Suprapubic skin (tissue), 4 donors: Measurements from ENCODE around the gene PDE4D. TPM values are rescaled to one million over a fixed set of nuclear protein-coding genes. Genes with fewer than 3 reads are reported as not detected.

Experiments used
- DNase-seq, 2 donors: peaks; one replicate each; pipeline ENCODE4 v3.0.0-alpha.2; 2019; ENCODE audit warnings: low spot score in 2 of 2
- H3K27ac ChIP-seq: fragments of 200-600 bp; sonication (generic); one replicate; pipeline ENCODE4 v1.5.1; 2019
- H3K27me3 ChIP-seq: fragments of 200-600 bp; sonication (generic); one replicate; pipeline ENCODE4 v1.5.1; 2019
- H3K36me3 ChIP-seq: fragments of 200-600 bp; sonication (generic); one replicate; pipeline ENCODE4 v1.5.1; 2019
- H3K4me1 ChIP-seq: fragments of 200-600 bp; sonication (generic); one replicate; pipeline ENCODE4 v1.5.1; 2019
- H3K4me3 ChIP-seq: fragments of 200-600 bp; sonication (generic); one replicate; pipeline ENCODE4 v1.5.1; 2019; ENCODE audit warnings: mild to moderate bottlenecking
- H3K9me3 ChIP-seq: fragments of 200-600 bp; sonication (generic); one replicate; pipeline ENCODE4 v1.5.1; 2019
- EP300 ChIP-seq: sonication (generic); formaldehyde crosslinking; IDR thresholded peaks from one replicate; pipeline ENCODE4 v1.6.1; 2017; ENCODE audit warnings: antibody characterized with exemption
- POLR2A ChIP-seq, 2 donors: fragments of 450-650 bp; IDR thresholded peaks; one replicate each; pipeline ENCODE4 v1.6.1; 2017; ENCODE audit warnings: antibody characterized with exemption in 2 of 2, mild to moderate bottlenecking in 2 of 2, moderate library complexity in 2 of 2
- POLR2AphosphoS5 ChIP-seq, 3 donors: sonication (generic); formaldehyde crosslinking; IDR thresholded peaks; one replicate each; pipeline ENCODE4 v1.6.1; 2017; ENCODE audit warnings: antibody characterized with exemption in 3 of 3
- WGBS: methylation state at CpG from one replicate; pipeline ENCODE4 v1.1.5; 2018; 5-methylcytosine and 5-hydroxymethylcytosine counted together
- total RNA-seq, 4 donors: library from RNA; depleted of rRNA; stranded (reverse); fragments of >200 nt; gene quantifications; one replicate each; pipeline ENCODE4 v1.1.0, GENCODE V29; 2016
- TF ChIP-seq, protein P1 (sequence below), 2 donors: fragments of 200-600 bp in 1 of 2; fragments of 450-650 bp in 1 of 2; sonication (generic) in 1 of 2; IDR thresholded peaks; one replicate each; pipeline ENCODE4 v1.5.1; 2016 to 2019; ENCODE audit warnings: antibody characterized with exemption in 2 of 2, mild to moderate bottlenecking in 1 of 2, moderate library complexity in 1 of 2

Gene PDE4D
- total RNA-seq, 4 donors from 2014 or later = 26.8 to 57.2 (median 29.9) TPM

- TF ChIP-seq, protein P1, sequence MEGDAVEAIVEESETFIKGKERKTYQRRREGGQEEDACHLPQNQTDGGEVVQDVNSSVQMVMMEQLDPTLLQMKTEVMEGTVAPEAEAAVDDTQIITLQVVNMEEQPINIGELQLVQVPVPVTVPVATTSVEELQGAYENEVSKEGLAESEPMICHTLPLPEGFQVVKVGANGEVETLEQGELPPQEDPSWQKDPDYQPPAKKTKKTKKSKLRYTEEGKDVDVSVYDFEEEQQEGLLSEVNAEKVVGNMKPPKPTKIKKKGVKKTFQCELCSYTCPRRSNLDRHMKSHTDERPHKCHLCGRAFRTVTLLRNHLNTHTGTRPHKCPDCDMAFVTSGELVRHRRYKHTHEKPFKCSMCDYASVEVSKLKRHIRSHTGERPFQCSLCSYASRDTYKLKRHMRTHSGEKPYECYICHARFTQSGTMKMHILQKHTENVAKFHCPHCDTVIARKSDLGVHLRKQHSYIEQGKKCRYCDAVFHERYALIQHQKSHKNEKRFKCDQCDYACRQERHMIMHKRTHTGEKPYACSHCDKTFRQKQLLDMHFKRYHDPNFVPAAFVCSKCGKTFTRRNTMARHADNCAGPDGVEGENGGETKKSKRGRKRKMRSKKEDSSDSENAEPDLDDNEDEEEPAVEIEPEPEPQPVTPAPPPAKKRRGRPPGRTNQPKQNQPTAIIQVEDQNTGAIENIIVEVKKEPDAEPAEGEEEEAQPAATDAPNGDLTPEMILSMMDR (IDR thresholded peaks at IDR 0.05) = no peak
- TF ChIP-seq POLR2A (IDR thresholded peaks at IDR 0.05) = no peak
- WGBS = 68% methylated on average over 3 of the region's 3 CpGs
- Histone ChIP-seq H3K36me3 (no peaks in the 10 kb centered on the region), H3K4me1 (no peaks in the 10 kb centered on the region), H3K27ac (no peak overlapping the region), H3K9me3 (no peaks in the 10 kb centered on the region), H3K4me3 (no peak overlapping the region), H3K27me3 (no peaks in the 10 kb centered on the region)
- no peak for DNase-seq
Measured at GRCh38 chr5:59266410-59266809, 627.1 kb downstream of the PDE4D start.

- Histone ChIP-seq H3K27me3 (no peaks in the 10 kb centered on the region), H3K4me1 (no peaks in the 10 kb centered on the region), H3K9me3 (no peaks in the 10 kb centered on the region), H3K4me3 (no peak overlapping the region), H3K36me3 (no peaks in the 10 kb centered on the region), H3K27ac (no peak overlapping the region)
- 44% methylated on average over 4 of the region's 4 CpGs for WGBS
- TF ChIP-seq, protein P1 (IDR thresholded peaks at IDR 0.05) = no peak
- TF ChIP-seq EP300 = no peak
- TF ChIP-seq POLR2A (IDR thresholded peaks at IDR 0.05) = no peak
- TF ChIP-seq POLR2AphosphoS5 (IDR thresholded peaks at IDR 0.05) = no peak
- DNase-seq = no peak
Measured at GRCh38 chr5:59264639-59265245, 628.8 kb downstream of the PDE4D start.

DNA sequence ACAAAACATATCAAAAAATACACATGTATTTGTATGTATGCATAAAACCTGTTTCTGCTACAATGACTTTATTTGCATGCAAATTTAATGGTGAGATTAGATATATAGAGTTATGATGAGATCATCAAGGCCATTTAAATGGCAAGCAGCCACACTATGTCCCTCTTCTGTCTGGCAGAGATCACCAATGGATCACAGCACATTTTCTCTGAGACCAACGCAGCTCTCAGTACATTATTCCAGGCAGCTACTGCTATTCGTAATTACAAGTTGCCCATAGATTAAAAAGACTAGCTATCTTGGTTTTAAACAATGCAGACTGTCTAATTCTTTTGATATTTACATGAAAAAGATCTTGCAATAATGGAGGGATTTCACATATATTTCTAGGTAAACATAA, 629.5 kb downstream of the PDE4D start:
- Histone ChIP-seq H3K27me3 (no peaks in the 10 kb centered on the region), H3K4me1 (no peaks in the 10 kb centered on the region), H3K36me3 (no peaks in the 10 kb centered on the region), H3K9me3 (no peaks in the 10 kb centered on the region), H3K4me3 (no peak overlapping the region), H3K27ac (no peak overlapping the region)
- DNase-seq = no peak
- TF ChIP-seq POLR2A (IDR thresholded peaks at IDR 0.05) = no peak
- TF ChIP-seq POLR2AphosphoS5 (IDR thresholded peaks at IDR 0.05) = no peak
- TF ChIP-seq EP300 = no peak
- TF ChIP-seq, protein P1 (IDR thresholded peaks at IDR 0.05) = no peak
- 82% methylated on average over 2 of the region's 2 CpGs for WGBS

- Histone ChIP-seq H3K36me3 (no peaks in the 10 kb centered on the region), H3K27ac (no peak overlapping the region), H3K4me3 (no peak overlapping the region), H3K9me3 (no peaks in the 10 kb centered on the region), H3K27me3 (no peaks in the 10 kb centered on the region), H3K4me1 (no peaks in the 10 kb centered on the region)
- 93% methylated on average over 1 of the region's 1 CpG for WGBS
- no peak for DNase-seq
- TF ChIP-seq, protein P1 (IDR thresholded peaks at IDR 0.05) = no peak
Measured at GRCh38 chr5:59261969-59262368, 631.6 kb downstream of the PDE4D start.

DNA sequence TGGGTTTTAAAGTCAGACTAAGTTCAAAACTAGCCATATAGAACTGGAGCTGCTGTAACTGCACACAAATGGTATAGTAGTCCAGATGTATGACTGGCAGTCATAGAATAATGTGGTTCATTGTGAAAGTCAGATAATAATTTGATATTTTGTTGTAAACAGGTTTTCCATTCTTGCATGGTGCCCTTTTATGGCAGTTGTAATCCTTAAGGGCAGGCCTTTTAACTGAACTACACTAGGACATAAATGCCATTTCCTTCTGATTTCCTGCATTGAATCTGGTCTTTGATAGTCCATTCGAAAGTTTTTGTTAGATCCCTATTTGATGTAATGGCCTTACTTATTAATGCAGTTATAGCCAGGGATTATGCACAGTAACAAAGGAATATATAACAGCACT, 632.6 kb downstream of the PDE4D start:
- TF ChIP-seq POLR2AphosphoS5 (IDR thresholded peaks at IDR 0.05) (no peak), EP300 (no peak)
- no peak overlapping the region for H3K4me3 ChIP-seq
- no peak overlapping the region for H3K27ac ChIP-seq
- no peaks in the 10 kb centered on the region for H3K4me1 ChIP-seq
- no peaks in the 10 kb centered on the region for H3K27me3 ChIP-seq
- H3K36me3 ChIP-seq = no peaks in the 10 kb centered on the region
- no peaks in the 10 kb centered on the region for H3K9me3 ChIP-seq
- no peak for DNase-seq
- WGBS = 77% methylated on average over 1 of the region's 1 CpG

- no peaks in the 10 kb centered on the region for H3K27me3 ChIP-seq
- H3K4me1 ChIP-seq = no peaks in the 10 kb centered on the region
- TF ChIP-seq, protein P1 (IDR thresholded peaks at IDR 0.05) = no peak
- TF ChIP-seq EP300 = no peak
- no peak for TF ChIP-seq POLR2A (IDR thresholded peaks at IDR 0.05)
- no peak for TF ChIP-seq POLR2AphosphoS5 (IDR thresholded peaks at IDR 0.05)
- no peak for DNase-seq
- no peak overlapping the region for H3K27ac ChIP-seq
- 82% methylated on average over 3 of the region's 3 CpGs for WGBS
- H3K4me3 ChIP-seq = no peak overlapping the region
- H3K9me3 ChIP-seq = no peaks in the 10 kb centered on the region
- no peaks in the 10 kb centered on the region for H3K36me3 ChIP-seq
Measured at GRCh38 chr5:59260200-59260599, 633.3 kb downstream of the PDE4D start.
